H1 (cell line): ENCODE results near the gene SS18L1. TPM values are rescaled to one million over a fixed set of nuclear protein-coding genes. Genes with fewer than 3 reads are reported as not detected.

Experiments used
- CTBP2 ChIP-seq: IDR thresholded peaks from 2 replicates; pipeline ENCODE4 v1.7.0; 2011; ENCODE audit warnings: borderline replicate concordance, mild to moderate bottlenecking, moderate library complexity, mixed read lengths, low read length; ENCODE audit not compliant: insufficient read depth, insufficient read length
- FOSL1 ChIP-seq: IDR thresholded peaks from 2 replicates; pipeline ENCODE4 v1.6.1; 2011; ENCODE audit warnings: mild to moderate bottlenecking, low read depth, low read length, moderate library complexity; ENCODE audit not compliant: insufficient read depth
- MAFK ChIP-seq: IDR thresholded peaks from 2 replicates; pipeline ENCODE4 v1.6.1; 2012; ENCODE audit warnings: low read depth, mild to moderate bottlenecking, improper control_type of control experiment, low read length
- polyA plus RNA-seq, 7 experiments: library from polyadenylated mRNA; depleted of rRNA in 3 of 7; stranded (reverse) in 5 of 7; unstranded in 2 of 7; fragments of >200 nt in 5 of 7; fragments of 200-250 nt in 2 of 7; gene quantifications; 1 replicate in 5 of 7; 2 replicates in 1 of 7; 4 replicates in 1 of 7; pipeline versions ENCODE4 v1.2.1 to v1.2.3, GENCODE V29; 2011 to 2013; ENCODE audit warnings: missing spikeins in 2 of 7, mixed read lengths in 2 of 7
- total RNA-seq: library from RNA; stranded (reverse); fragmentation: NEBNext Ultra II Directional; extraction: Animal tissue kit (Norgen Biotek cat#: 25700); gene quantifications from 2 replicates; pipeline ENCODE4 v1.2.1, GENCODE V29; 2021

The SS18L1 gene
- total and polyA plus RNA-seq, 2 of the 8 experiments (the other 6 are each of a cell fraction or from before 2014, with no cell fraction given), result 28.4 to 29.7 TPM

DNA sequence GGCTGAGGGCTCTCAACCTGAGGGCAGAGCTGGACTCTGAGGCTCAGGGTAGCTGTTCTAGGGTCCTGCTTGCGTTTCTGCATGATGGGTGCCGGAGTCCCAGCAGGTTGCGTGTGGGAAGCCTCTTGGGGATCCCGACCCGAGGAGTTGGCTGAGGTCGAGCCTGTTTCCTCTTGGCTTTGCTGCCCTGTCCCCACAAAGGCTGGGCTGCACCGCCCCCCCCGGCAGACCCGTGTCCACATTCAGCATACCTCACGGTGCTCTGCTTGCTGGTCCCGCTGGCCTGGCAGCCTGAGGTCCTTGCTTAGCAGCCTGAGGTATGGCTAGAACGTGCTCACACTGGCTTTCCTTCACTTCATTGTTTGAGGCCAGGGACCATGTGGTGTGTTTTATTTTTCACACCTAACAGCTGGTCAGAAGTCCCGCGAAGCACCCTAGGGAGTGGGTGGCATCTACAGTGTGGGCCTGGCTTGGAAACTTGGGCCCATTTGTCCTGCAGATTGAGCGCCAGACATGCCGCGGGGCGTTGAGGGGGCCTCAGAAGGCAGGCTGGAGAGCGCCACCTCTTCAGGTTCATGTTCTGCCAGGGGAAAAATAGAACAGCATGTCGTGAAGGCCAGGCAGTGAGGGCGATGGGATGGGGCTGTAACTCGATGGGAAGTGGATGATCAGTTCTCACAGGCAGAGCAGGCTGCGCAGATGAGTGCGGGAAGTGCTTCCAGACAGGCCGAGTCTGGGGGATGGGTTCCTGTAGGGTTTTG, 11.8 kb upstream of the SS18L1 start (continued):
- TF ChIP-seq MAFK (no peak), CTBP2 (no peak), FOSL1 (no peak)
